ENCODE measurements around the gene LRMDA.

The LRMDA gene

GRCh38 chr10:76124280-76124679 lies 692.9 kb downstream of the LRMDA start:
- peaks cover 9% of the 10 kb centered on the region for H3K4me1 Mint-ChIP-seq
- no peaks in the 10 kb centered on the region for H3K36me3 Mint-ChIP-seq (ENCODE audit: low read depth)

GRCh38 chr10:76125900-76126299 lies 694.5 kb downstream of the LRMDA start:
- Mint-ChIP-seq H3K4me3 (no peak overlapping the region), H3K36me3 (ENCODE audit: low read depth) (no peaks in the 10 kb centered on the region), H3K27ac (peak overlapping the region in 1 of 3 experiments; percentile 23), H3K27me3 (ENCODE audit: low read depth) (peaks cover 13% of the 10 kb centered on the region), H3K9me3 (no peaks in the 10 kb centered on the region), H3K4me1 (peaks cover 9% of the 10 kb centered on the region)
- TF ChIP-seq CTCF (IDR thresholded peaks at IDR 0.05; ENCODE audit: unreplicated experiment in 3 of 3): no peak

More at GRCh38 chr10:76124280-76124679, 692.9 kb downstream of the LRMDA start:
- Mint-ChIP-seq H3K9me3 (no peaks in the 10 kb centered on the region), H3K27me3 (ENCODE audit: low read depth) (peaks cover 13% of the 10 kb centered on the region), H3K4me3 (no peak overlapping the region), H3K27ac (no peak overlapping the region)
- no peak for TF ChIP-seq CTCF (IDR thresholded peaks at IDR 0.05; ENCODE audit: unreplicated experiment in 3 of 3)

GRCh38 chr10:76126607-76127527 lies 695.4 kb downstream of the LRMDA start:
- H3K36me3 Mint-ChIP-seq (ENCODE audit: low read depth): no peaks in the 10 kb centered on the region
- H3K27me3 Mint-ChIP-seq (ENCODE audit: low read depth): peaks cover 13% of the 10 kb centered on the region
- H3K9me3 Mint-ChIP-seq: no peaks in the 10 kb centered on the region
- peaks cover 10% of the 10 kb centered on the region for H3K4me1 Mint-ChIP-seq
- H3K27ac Mint-ChIP-seq: peak overlapping the region; percentile 34 to 96 (median 80)
- no peak overlapping the region for H3K4me3 Mint-ChIP-seq
- TF ChIP-seq CTCF (IDR thresholded peaks at IDR 0.05; ENCODE audit: unreplicated experiment in 3 of 3): no peak

GRCh38 chr10:76127984-76128589 lies 696.7 kb downstream of the LRMDA start:
- Mint-ChIP-seq H3K4me3 (peak overlapping the region in 1 of 3 experiments; percentile 1), H3K4me1 (peaks cover 20% of the 10 kb centered on the region), H3K27me3 (ENCODE audit: low read depth) (peaks cover 13% of the 10 kb centered on the region), H3K36me3 (ENCODE audit: low read depth) (no peaks in the 10 kb centered on the region), H3K27ac (peak overlapping the region; percentile 80 to 96 (median 84)), H3K9me3 (no peaks in the 10 kb centered on the region)
- no peak for TF ChIP-seq CTCF (IDR thresholded peaks at IDR 0.05; ENCODE audit: unreplicated experiment in 3 of 3)

DNA sequence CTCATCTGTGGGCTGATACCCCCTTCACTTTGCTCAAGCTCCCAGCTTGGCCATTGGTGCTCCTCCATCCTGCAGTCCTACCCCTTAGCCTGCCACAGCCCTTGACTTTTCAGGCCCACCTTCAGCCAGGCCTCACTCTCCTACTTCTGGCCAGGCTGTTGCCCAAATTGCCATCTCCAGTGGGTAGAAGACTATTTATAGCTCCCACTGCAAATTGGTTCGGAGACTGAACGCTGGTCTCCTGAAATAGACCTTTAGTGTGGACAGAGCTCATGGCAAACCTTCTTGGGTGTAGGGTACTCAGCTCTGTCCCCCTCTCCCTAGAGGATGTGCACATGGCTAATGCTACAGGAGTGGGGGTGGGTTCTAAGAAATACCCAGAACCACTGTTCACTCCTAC lies 697.8 kb downstream of the LRMDA start:
- Mint-ChIP-seq H3K27ac (peak overlapping the region in 1 of 3 experiments; percentile 79), H3K9me3 (no peaks in the 10 kb centered on the region), H3K4me1 (peaks cover 31% of the 10 kb centered on the region), H3K36me3 (ENCODE audit: low read depth) (no peaks in the 10 kb centered on the region), H3K4me3 (no peak overlapping the region), H3K27me3 (ENCODE audit: low read depth) (peaks cover 17% of the 10 kb centered on the region)
- TF ChIP-seq CTCF (IDR thresholded peaks at IDR 0.05; ENCODE audit: unreplicated experiment in 3 of 3): no peak
